22Rv1 (cell line): Measurements from ENCODE around the gene STK16.
A peak's percentile ranks its signal among the peaks of the same experiment; 100 is the strongest.
"Not testable (repeated sequence)": the region's sequence is repeated elsewhere in the genome, so short reads cannot be mapped to it uniquely, and the experiment has no call there.

Source experiments
- H3K27ac ChIP-seq: fragments of 450-650 bp; 2 replicates; pipeline ENCODE4 v1.5.1; 2017
- ZFX ChIP-seq: fragments of 450-650 bp; IDR thresholded peaks from 2 replicates; pipeline ENCODE4 v1.6.1; 2017; ENCODE audit warnings: antibody characterized with exemption, borderline replicate concordance
- TF ChIP-seq, protein P1 (sequence below): fragments of 450-650 bp; IDR thresholded peaks from 2 replicates; pipeline ENCODE4 v1.5.1; 2017; ENCODE audit warnings: mild to moderate bottlenecking

STK16 gene, protein sequence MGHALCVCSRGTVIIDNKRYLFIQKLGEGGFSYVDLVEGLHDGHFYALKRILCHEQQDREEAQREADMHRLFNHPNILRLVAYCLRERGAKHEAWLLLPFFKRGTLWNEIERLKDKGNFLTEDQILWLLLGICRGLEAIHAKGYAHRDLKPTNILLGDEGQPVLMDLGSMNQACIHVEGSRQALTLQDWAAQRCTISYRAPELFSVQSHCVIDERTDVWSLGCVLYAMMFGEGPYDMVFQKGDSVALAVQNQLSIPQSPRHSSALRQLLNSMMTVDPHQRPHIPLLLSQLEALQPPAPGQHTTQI

GRCh38 chr2:219245148-219245898, at the start of gene STK16, which contains the start of gene GLB1L:
Gene STK16, plus strand, starts transcription at chr2:219245479. Its CDS starts 521 bp downstream, at chr2:219246000.
Gene GLB1L, minus strand, starts transcription at chr2:219245444. Its CDS starts 1,871 bp downstream, at chr2:219243573.
- peak within 1 kb of the TSS; percentile 88 for H3K27ac ChIP-seq
- TF ChIP-seq, protein P1, sequence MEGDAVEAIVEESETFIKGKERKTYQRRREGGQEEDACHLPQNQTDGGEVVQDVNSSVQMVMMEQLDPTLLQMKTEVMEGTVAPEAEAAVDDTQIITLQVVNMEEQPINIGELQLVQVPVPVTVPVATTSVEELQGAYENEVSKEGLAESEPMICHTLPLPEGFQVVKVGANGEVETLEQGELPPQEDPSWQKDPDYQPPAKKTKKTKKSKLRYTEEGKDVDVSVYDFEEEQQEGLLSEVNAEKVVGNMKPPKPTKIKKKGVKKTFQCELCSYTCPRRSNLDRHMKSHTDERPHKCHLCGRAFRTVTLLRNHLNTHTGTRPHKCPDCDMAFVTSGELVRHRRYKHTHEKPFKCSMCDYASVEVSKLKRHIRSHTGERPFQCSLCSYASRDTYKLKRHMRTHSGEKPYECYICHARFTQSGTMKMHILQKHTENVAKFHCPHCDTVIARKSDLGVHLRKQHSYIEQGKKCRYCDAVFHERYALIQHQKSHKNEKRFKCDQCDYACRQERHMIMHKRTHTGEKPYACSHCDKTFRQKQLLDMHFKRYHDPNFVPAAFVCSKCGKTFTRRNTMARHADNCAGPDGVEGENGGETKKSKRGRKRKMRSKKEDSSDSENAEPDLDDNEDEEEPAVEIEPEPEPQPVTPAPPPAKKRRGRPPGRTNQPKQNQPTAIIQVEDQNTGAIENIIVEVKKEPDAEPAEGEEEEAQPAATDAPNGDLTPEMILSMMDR: no peak
- no peak for TF ChIP-seq ZFX

GRCh38 chr2:219197388-219197787, 47.9 kb upstream of the STK16 start:
- TF ChIP-seq ZFX: no peak
- TF ChIP-seq, protein P1: no peak
- H3K27ac ChIP-seq: no peak overlapping the region

- no peak for TF ChIP-seq ZFX
- TF ChIP-seq, protein P1: no peak
- no peak overlapping the region for H3K27ac ChIP-seq
These were observed 46.3 kb upstream of the STK16 start for GRCh38 chr2:219198974-219199373.

DNA sequence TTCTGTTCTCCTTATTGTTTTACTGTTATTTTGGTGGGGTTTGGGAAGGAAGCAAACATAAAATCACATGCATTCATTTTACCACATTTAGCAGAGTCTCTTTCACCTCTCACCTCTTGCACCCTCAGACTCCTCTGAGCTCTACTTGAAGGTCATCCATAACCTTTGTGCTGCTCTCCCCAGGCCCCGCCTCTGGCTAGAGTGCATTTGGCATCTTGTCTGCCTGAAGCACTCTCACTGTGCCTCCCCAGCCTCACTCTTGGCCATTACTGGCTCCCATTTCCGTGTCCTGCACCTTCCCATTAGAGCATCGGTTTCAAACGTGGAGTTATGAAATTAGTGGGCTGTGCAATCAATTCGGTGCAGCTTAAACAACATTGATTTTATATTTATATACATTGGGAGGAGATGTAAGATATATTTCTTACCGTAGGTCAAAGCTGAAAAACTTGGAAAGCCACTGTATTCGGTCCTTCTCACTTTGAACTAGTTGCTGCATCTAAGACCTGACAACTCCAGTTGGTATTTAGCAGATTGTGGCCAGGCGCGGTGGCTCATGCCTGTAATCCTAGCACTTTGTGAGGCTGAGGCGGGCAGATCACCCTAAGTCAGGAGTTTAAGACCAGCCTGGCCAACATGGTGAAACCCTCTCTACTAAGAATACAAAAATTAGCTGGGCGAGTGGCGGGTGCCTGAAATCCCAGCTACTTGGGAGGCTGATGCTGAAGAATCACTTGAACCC, 45.6 kb upstream of the STK16 start:
- no peak overlapping the region for H3K27ac ChIP-seq
- no peak for TF ChIP-seq ZFX
- TF ChIP-seq, protein P1: no peak

DNA sequence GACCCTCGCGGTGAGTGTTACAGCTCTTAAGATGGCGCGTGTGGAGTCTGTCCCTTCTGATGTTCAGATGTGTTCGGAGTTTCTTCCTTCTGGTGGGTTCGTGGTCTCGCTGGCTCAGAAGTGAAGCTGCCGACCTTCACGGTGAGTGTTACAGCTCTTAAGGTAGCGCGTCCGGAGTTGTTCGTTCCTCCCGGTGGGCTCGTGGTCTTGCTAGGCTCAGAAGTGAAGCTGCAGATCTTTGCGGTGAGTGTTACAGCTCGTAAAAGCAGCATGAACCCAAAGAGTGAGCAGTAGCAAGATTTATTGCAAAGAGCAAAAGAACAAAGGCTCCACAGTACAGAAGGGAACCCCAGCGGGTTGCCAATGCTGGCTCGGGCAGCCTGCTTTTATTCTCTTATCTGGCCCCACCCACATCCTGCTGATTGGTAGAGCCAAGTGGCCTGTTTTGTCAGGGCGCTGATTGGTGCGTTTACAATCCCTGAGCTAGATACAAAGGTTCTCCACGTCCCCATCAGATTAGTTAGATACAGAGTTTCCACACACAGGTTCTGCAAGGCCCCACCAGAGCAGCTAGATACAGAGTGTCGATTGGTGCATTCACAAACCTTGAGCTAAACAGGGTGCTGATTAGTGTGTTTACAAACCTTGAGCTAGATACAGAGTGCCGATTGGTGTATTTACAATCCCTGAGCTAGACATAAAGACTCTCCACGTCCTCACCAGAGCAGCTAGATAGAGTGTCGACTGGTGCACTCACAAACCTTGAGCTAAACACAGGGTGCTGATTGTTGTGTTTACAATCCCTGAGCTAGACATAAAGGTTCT, 44.6 kb upstream of the STK16 start:
- not testable (repeated sequence) for H3K27ac ChIP-seq

- not testable (repeated sequence) for H3K27ac ChIP-seq
These were observed 43.9 kb upstream of the STK16 start for GRCh38 chr2:219201331-219201730.

DNA sequence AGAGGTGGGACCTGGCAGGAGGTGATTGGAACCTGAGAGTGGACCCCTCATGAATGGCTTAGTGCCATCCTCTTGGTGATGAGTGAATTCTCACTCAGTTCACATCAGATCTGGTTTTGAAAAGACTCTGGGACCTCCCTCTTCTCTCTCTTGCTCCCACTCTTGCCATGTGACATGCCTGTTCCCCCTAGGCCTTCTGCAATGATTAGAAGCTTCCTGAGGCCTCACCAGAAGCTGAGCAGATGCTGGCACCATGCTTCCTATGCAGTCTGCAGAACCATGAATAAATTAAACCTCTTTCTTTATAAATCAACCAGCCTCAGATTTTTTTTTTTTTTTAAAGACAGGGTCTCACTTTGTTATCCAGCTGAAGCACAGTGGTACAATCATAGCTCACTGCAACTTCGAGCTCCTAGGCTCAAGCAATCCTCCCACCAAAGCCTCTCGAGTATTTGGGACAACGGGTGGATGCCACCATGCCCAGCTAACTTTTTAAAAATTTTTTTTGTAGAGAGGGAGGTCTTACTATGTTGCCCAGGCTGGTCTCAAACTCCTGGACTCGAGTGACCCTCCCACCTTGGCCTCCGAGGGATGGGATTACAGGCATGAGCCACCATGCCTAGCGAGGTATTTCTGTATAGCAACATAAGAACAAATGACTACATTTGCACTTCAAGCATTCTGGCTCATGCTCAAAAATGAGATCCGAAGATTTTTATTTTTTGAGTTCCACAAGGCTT, 40.7 kb upstream of the STK16 start:
- TF ChIP-seq ZFX: no peak
- TF ChIP-seq, protein P1: no peak
- H3K27ac ChIP-seq: no peak overlapping the region
